Osteoblast (primary cell): ENCODE data around the gene OR8H2. TPM values are rescaled to one million over a fixed set of nuclear protein-coding genes. Genes with fewer than 3 reads are reported as not detected.
"Not testable (repeated sequence)": the region's sequence is repeated elsewhere in the genome, so short reads cannot be mapped to it uniquely, and the experiment has no call there.

Experiments used
- DNase-seq: peaks from one replicate; pipeline ENCODE4 v3.0.0; 2011; ENCODE audit warnings: low spot score, mixed read lengths; ENCODE audit not compliant: insufficient read length; ENCODE audit errors: missing footprints
- H2AFZ ChIP-seq: 2 replicates; pipeline ENCODE4 v1.6.0; 2011; ENCODE audit warnings: mild to moderate bottlenecking, low read length
- H3K27ac ChIP-seq: 2 replicates; pipeline ENCODE4 v1.5.1; 2011; ENCODE audit warnings: mild to moderate bottlenecking, low read depth, low read length, moderate library complexity
- H3K27me3 ChIP-seq: 2 replicates; pipeline ENCODE4 v1.6.0; 2012; ENCODE audit warnings: mild to moderate bottlenecking, control low read depth, inconsistent platforms, low read length, moderate library complexity; ENCODE audit not compliant: insufficient read depth
- H3K36me3 ChIP-seq: 2 replicates; pipeline ENCODE4 v1.5.1; 2011; ENCODE audit warnings: mild to moderate bottlenecking, low read length, control low read depth, moderate library complexity; ENCODE audit not compliant: insufficient read depth
- H3K4me1 ChIP-seq: 2 replicates; pipeline ENCODE4 v1.5.1; 2011; ENCODE audit warnings: mild to moderate bottlenecking, low read length, control low read depth, moderate library complexity; ENCODE audit not compliant: insufficient read depth
- H3K4me2 ChIP-seq: 2 replicates; pipeline ENCODE4 v1.6.0; 2011; ENCODE audit warnings: mild to moderate bottlenecking, low read length; ENCODE audit not compliant: insufficient read depth
- H3K4me3 ChIP-seq: fragments of 200-600 bp; sonication (generic); 3 replicates; pipeline ENCODE4 v1.5.1; 2012; ENCODE audit warnings: mild to moderate bottlenecking, low read length, inconsistent platforms; ENCODE audit not compliant: insufficient read depth
- H3K79me2 ChIP-seq: 2 replicates; pipeline ENCODE4 v1.6.0; 2012; ENCODE audit warnings: mild to moderate bottlenecking, low read length, control low read depth, inconsistent platforms; ENCODE audit not compliant: insufficient read depth
- H3K9me3 ChIP-seq: 2 replicates; pipeline ENCODE4 v1.5.1; 2011; ENCODE audit warnings: low read depth, low read length, control low read depth
- H4K20me1 ChIP-seq: 2 replicates; pipeline ENCODE4 v1.6.0; 2012; ENCODE audit warnings: mild to moderate bottlenecking, low read length, control low read depth; ENCODE audit not compliant: insufficient read depth
- CTCF ChIP-seq: IDR thresholded peaks from 2 replicates; pipeline ENCODE4 v1.5.1; 2011; ENCODE audit warnings: mild to moderate bottlenecking, low read depth, low read length, moderate library complexity; ENCODE audit errors: extremely low read depth
- total RNA-seq: library from RNA; depleted of rRNA; stranded (reverse); fragments of >200 nt; gene quantifications from 2 replicates; pipeline ENCODE4 v1.2.3, GENCODE V29; 2012

The OR8H2 gene
- total RNA-seq, 1 donor: not detected

GRCh38 chr11:56089697-56090096 is 13.8 kb upstream of the OR8H2 start:
- no peaks in the 10 kb centered on the region for H4K20me1 ChIP-seq
- no peak overlapping the region for H3K4me2 ChIP-seq
- H2AFZ ChIP-seq: no peak overlapping the region
- no peak overlapping the region for H3K27ac ChIP-seq
- no peaks in the 10 kb centered on the region for H3K79me2 ChIP-seq
- H3K4me3 ChIP-seq: no peak overlapping the region
- peaks cover 2% of the 10 kb centered on the region for H3K9me3 ChIP-seq
- peak; percentile 21 for DNase-seq
- no peak for TF ChIP-seq CTCF
- H3K27me3 ChIP-seq: no peaks in the 10 kb centered on the region
- no peaks in the 10 kb centered on the region for H3K4me1 ChIP-seq
- no peaks in the 10 kb centered on the region for H3K36me3 ChIP-seq

- H3K4me3 ChIP-seq: no peak within 1 kb of the TSS
Measured at GRCh38 chr11:56093008-56093407, 10.5 kb upstream of the OR8H2 start, which contains the start of gene OR8I2. Gene OR8I2 (plus strand): TSS chr11:56093308. CDS start chr11:56093308, 0 bp downstream.

GRCh38 chr11:56122073-56122472 is 18.6 kb downstream of the OR8H2 start, which contains the start of gene OR8H3:
Gene OR8H3 (plus strand): TSS chr11:56122373. CDS start chr11:56122373, 0 bp downstream.
- Histone ChIP-seq H3K36me3 (no peaks in the 10 kb centered on the region), H3K4me2 (no peak within 1 kb of the TSS), H3K4me1 (no peaks in the 10 kb centered on the region), H3K9me3 (no peaks in the 10 kb centered on the region), H3K27ac (no peak within 1 kb of the TSS), H3K79me2 (no peaks in the 10 kb centered on the region), H2AFZ (no peak within 1 kb of the TSS), H3K4me3 (no peak within 1 kb of the TSS), H4K20me1 (no peaks in the 10 kb centered on the region), H3K27me3 (no peaks in the 10 kb centered on the region)
- DNase-seq: no peak
- no peak for TF ChIP-seq CTCF

More at GRCh38 chr11:56093008-56093407, 10.5 kb upstream of the OR8H2 start, which contains the start of gene OR8I2:
- TF ChIP-seq CTCF: no peak
- no peaks in the 10 kb centered on the region for H3K27me3 ChIP-seq
- no peak for DNase-seq
- no peaks in the 10 kb centered on the region for H4K20me1 ChIP-seq
- no peaks in the 10 kb centered on the region for H3K4me1 ChIP-seq
- H3K4me2 ChIP-seq: no peak within 1 kb of the TSS
- peaks cover 2% of the 10 kb centered on the region for H3K9me3 ChIP-seq
- H3K79me2 ChIP-seq: no peaks in the 10 kb centered on the region
- no peaks in the 10 kb centered on the region for H3K36me3 ChIP-seq
- H3K27ac ChIP-seq: no peak within 1 kb of the TSS
- no peak within 1 kb of the TSS for H2AFZ ChIP-seq

- Histone ChIP-seq H3K4me3 (no peak within 1 kb of the TSS), H4K20me1 (no peaks in the 10 kb centered on the region), H3K27ac (no peak within 1 kb of the TSS), H3K27me3 (no peaks in the 10 kb centered on the region), H3K4me2 (no peak within 1 kb of the TSS), H2AFZ (no peak within 1 kb of the TSS), H3K36me3 (no peaks in the 10 kb centered on the region), H3K9me3 (peaks cover 2% of the 10 kb centered on the region), H3K4me1 (no peaks in the 10 kb centered on the region), H3K79me2 (no peaks in the 10 kb centered on the region)
- no peak for TF ChIP-seq CTCF
- no peak for DNase-seq
Measured at GRCh38 chr11:56140151-56140661, 36.7 kb downstream of the OR8H2 start, which contains the start of gene OR8J3. Gene OR8J3 (minus strand): TSS chr11:56140201. CDS start chr11:56137718, 2,483 bp downstream.

DNA sequence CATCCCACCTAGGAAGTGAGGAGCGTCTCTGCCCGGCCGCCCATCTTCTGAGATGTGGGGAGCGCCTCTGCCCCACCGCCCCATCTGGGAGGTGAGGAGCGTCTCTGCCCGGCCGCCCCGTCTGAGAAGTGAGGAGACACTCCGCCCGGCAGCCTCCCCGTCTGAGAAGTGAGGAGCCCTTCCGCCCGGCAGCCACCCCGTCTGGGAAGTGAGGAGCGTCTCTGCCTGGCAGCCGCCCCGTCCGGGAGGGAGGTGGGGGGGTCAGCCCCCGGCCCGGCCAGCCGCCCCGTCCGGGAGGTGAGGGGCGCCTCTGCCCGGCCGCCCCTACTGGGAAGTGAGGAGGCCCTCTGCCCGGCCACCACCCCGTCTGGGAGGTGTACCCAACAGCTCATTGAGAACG is 40.2 kb downstream of the OR8H2 start:
- not testable (repeated sequence) for H3K27ac ChIP-seq, H3K9me3 ChIP-seq, H3K4me1 ChIP-seq, H4K20me1 ChIP-seq, H2AFZ ChIP-seq, H3K27me3 ChIP-seq, H3K4me2 ChIP-seq, H3K36me3 ChIP-seq, H3K4me3 ChIP-seq, DNase-seq, H3K79me2 ChIP-seq
